ENCODE measurements around the gene UBL3.

Gene UBL3

GRCh38 chr13:29810898-29811297, 39.5 kb downstream of the UBL3 start:
- Histone ChIP-seq H3K36me3 (ENCODE audit: insufficient read depth, low read length) (no peaks in the 10 kb centered on the region), H3K4me1 (ENCODE audit: insufficient read depth, low read length) (no peaks in the 10 kb centered on the region), H3K9me3 (ENCODE audit: control insufficient read depth, insufficient read depth, low read length) (no peaks in the 10 kb centered on the region), H3K9ac (ENCODE audit: low read depth, low read length) (no peak overlapping the region)

DNA sequence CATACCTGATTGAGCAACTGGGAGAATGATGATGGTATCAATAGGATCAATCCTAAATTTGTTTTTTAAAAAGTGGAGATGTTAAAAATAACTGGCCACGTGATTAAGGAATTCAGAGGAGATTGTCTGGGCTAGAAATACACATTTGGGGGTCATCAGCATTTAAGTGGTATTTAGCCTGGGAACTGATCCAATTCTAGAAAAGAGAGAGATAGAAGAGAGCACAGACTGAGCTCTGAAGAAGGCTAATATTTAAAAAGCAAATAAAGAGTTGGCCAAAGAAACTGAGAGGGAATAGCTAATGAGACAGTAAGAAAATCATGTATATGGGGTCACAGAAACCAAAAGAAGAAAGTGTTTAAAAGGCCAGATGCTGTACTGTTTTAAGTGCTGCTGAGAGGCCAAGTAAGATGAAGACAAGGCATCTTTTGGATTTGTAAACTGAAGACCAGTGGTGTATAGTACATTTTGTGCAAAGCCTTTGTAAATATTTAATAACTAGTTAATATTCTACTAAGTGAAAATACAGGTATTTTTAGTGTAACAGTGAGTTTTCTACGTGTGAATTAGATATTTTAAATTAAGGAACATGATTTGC, 40.2 kb downstream of the UBL3 start:
- Histone ChIP-seq H3K9ac (ENCODE audit: low read depth, low read length) (no peak overlapping the region), H3K36me3 (ENCODE audit: insufficient read depth, low read length) (no peaks in the 10 kb centered on the region), H3K4me1 (ENCODE audit: insufficient read depth, low read length) (no peaks in the 10 kb centered on the region), H3K9me3 (ENCODE audit: control insufficient read depth, insufficient read depth, low read length) (no peaks in the 10 kb centered on the region)

DNA sequence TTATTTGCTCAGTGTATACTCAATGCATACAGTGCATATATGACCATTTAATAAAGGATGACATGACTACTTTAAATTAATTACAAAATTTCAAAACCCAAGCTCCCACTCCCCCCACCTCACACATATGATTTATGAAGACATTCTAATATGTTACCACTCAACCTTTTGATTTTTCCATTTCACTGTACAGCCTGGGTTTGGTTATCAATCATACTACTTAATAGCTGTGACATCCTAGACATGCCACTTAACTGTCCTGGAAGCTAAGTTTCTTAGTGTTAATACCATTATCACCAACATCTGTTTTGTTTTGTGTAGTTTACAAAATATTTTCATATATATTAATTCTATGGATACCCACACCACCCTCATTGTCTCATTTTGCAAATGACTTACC, 42.2 kb downstream of the UBL3 start:
- H3K9ac ChIP-seq (ENCODE audit: low read depth, low read length) = no peak overlapping the region

GRCh38 chr13:29805994-29806979, 44.1 kb downstream of the UBL3 start:
- H3K9ac ChIP-seq (ENCODE audit: low read depth, low read length) = no peak overlapping the region
- H3K9me3 ChIP-seq (ENCODE audit: control insufficient read depth, insufficient read depth, low read length) = no peaks in the 10 kb centered on the region
- no peaks in the 10 kb centered on the region for H3K36me3 ChIP-seq (ENCODE audit: insufficient read depth, low read length)
- peaks cover 5% of the 10 kb centered on the region; the same call in 1 of the 2 replicates for H3K4me1 ChIP-seq (ENCODE audit: insufficient read depth, low read length)

More for the DNA sequence above, 42.2 kb downstream of the UBL3 start:
- no peaks in the 10 kb centered on the region for H3K9me3 ChIP-seq (ENCODE audit: control insufficient read depth, insufficient read depth, low read length)
- H3K36me3 ChIP-seq (ENCODE audit: insufficient read depth, low read length) = no peaks in the 10 kb centered on the region
- no peaks in the 10 kb centered on the region for H3K4me1 ChIP-seq (ENCODE audit: insufficient read depth, low read length)

DNA sequence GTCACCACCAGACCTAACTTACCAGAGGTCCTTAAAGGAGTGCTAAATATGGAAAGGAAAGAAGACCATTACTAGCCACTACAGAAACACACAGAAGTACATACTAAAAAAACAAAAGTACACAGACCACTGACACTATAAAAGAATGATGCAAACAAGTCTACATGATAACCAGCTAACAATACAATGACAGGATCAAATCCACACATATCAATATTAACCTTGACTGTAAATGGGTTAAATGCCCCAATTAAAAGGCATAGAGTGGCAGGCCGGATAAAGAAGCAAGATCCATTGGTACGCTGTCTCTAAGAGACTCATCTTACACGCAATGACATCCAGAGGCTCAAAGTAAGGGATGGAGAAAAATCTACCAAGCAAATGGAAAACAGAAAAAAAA, 47.2 kb downstream of the UBL3 start:
- Histone ChIP-seq H3K9me3 (ENCODE audit: control insufficient read depth, insufficient read depth, low read length) (no peaks in the 10 kb centered on the region), H3K36me3 (ENCODE audit: insufficient read depth, low read length) (no peaks in the 10 kb centered on the region), H3K4me1 (ENCODE audit: insufficient read depth, low read length) (peaks cover 13% of the 10 kb centered on the region), H3K9ac (ENCODE audit: low read depth, low read length) (no peak overlapping the region)

GRCh38 chr13:29802621-29803020, 47.8 kb downstream of the UBL3 start:
- Histone ChIP-seq H3K36me3 (ENCODE audit: insufficient read depth, low read length) (no peaks in the 10 kb centered on the region), H3K9me3 (ENCODE audit: control insufficient read depth, insufficient read depth, low read length) (no peaks in the 10 kb centered on the region), H3K9ac (ENCODE audit: low read depth, low read length) (no peak overlapping the region), H3K4me1 (ENCODE audit: insufficient read depth, low read length) (peaks cover 13% of the 10 kb centered on the region)

DNA sequence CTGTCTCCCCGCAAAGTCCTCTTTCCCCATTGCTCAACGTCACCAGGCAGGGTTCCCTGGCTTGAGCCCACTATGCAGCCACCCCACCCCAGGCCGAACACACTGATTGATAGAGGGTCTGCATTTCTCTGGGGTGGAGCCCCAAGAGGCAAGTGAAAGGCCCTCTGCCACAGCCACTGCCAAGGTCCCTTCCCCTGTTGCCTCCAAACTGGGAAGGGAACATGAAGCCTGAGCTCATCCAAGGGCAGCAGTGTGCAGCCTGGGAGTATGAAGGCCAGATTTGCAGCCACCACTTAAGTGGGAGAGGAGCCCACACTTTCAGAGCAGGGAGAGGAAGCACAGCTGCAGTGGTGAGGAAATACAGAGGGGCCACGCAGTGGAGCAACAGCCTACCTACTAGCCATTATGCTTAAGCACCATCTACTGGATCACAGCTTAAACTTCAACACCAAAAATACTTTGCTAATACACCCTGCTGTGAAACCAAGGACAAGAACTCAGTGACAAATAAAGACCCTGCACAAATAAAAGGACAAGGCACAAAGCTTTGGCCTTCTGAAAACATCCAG, 48.6 kb downstream of the UBL3 start:
- Histone ChIP-seq H3K4me1 (ENCODE audit: insufficient read depth, low read length) (peaks cover 13% of the 10 kb centered on the region), H3K36me3 (ENCODE audit: insufficient read depth, low read length) (no peaks in the 10 kb centered on the region), H3K9ac (ENCODE audit: low read depth, low read length) (no peak overlapping the region), H3K9me3 (ENCODE audit: control insufficient read depth, insufficient read depth, low read length) (no peaks in the 10 kb centered on the region)

- no peaks in the 10 kb centered on the region for H3K9me3 ChIP-seq (ENCODE audit: control insufficient read depth, insufficient read depth, low read length)
- H3K4me1 ChIP-seq (ENCODE audit: insufficient read depth, low read length) = peaks cover 13% of the 10 kb centered on the region
- H3K36me3 ChIP-seq (ENCODE audit: insufficient read depth, low read length) = no peaks in the 10 kb centered on the region
- no peak overlapping the region for H3K9ac ChIP-seq (ENCODE audit: low read depth, low read length)
These were observed 49.3 kb downstream of the UBL3 start for GRCh38 chr13:29801102-29801501.

GRCh38 chr13:29800687-29801086, 49.7 kb downstream of the UBL3 start:
- H3K4me1 ChIP-seq (ENCODE audit: insufficient read depth, low read length) = peaks cover 13% of the 10 kb centered on the region
- H3K36me3 ChIP-seq (ENCODE audit: insufficient read depth, low read length) = no peaks in the 10 kb centered on the region
- H3K9ac ChIP-seq (ENCODE audit: low read depth, low read length) = no peak overlapping the region
- H3K9me3 ChIP-seq (ENCODE audit: control insufficient read depth, insufficient read depth, low read length) = no peaks in the 10 kb centered on the region

DNA sequence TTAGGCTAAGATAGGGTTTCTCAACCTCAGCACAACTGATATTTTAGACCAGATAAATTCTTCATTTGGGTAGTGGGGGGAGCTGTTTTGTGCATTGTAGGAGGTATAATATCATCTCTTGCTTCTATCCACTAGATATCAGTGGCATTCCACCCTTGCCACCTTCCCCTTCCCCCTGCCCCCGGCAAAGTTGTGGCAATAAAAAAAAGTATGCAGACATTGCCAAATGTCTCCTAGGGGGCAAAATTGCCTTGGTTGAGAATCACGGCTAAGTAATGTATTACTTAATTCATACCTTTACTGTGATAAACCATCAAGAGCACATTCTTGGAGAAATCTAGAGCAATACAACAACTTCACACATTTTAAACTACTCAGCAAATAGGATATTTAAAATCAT, 51.4 kb downstream of the UBL3 start:
- Histone ChIP-seq H3K9me3 (ENCODE audit: control insufficient read depth, insufficient read depth, low read length) (no peaks in the 10 kb centered on the region), H3K4me1 (ENCODE audit: insufficient read depth, low read length) (peaks cover 13% of the 10 kb centered on the region), H3K36me3 (ENCODE audit: insufficient read depth, low read length) (no peaks in the 10 kb centered on the region), H3K9ac (ENCODE audit: low read depth, low read length) (no peak overlapping the region)

- Histone ChIP-seq H3K4me1 (ENCODE audit: insufficient read depth, low read length) (no peaks in the 10 kb centered on the region), H3K9me3 (ENCODE audit: control insufficient read depth, insufficient read depth, low read length) (no peaks in the 10 kb centered on the region), H3K36me3 (ENCODE audit: insufficient read depth, low read length) (no peaks in the 10 kb centered on the region)
These were observed 58.2 kb downstream of the UBL3 start for GRCh38 chr13:29791997-29792780.

GRCh38 chr13:29791508-29791907, 58.9 kb downstream of the UBL3 start:
- Histone ChIP-seq H3K9ac (ENCODE audit: low read depth, low read length) (no peak overlapping the region), H3K36me3 (ENCODE audit: insufficient read depth, low read length) (no peaks in the 10 kb centered on the region)

More at GRCh38 chr13:29791997-29792780, 58.2 kb downstream of the UBL3 start:
- H3K9ac ChIP-seq (ENCODE audit: low read depth, low read length) = no peak overlapping the region

GRCh38 chr13:29786698-29787097, 63.7 kb downstream of the UBL3 start:
- Histone ChIP-seq H3K9ac (ENCODE audit: low read depth, low read length) (no peak overlapping the region), H3K4me1 (ENCODE audit: insufficient read depth, low read length) (no peaks in the 10 kb centered on the region), H3K36me3 (ENCODE audit: insufficient read depth, low read length) (no peaks in the 10 kb centered on the region), H3K9me3 (ENCODE audit: control insufficient read depth, insufficient read depth, low read length) (no peaks in the 10 kb centered on the region)

More at GRCh38 chr13:29791508-29791907, 58.9 kb downstream of the UBL3 start:
- H3K4me1 ChIP-seq (ENCODE audit: insufficient read depth, low read length) = no peaks in the 10 kb centered on the region
- H3K9me3 ChIP-seq (ENCODE audit: control insufficient read depth, insufficient read depth, low read length) = no peaks in the 10 kb centered on the region

DNA sequence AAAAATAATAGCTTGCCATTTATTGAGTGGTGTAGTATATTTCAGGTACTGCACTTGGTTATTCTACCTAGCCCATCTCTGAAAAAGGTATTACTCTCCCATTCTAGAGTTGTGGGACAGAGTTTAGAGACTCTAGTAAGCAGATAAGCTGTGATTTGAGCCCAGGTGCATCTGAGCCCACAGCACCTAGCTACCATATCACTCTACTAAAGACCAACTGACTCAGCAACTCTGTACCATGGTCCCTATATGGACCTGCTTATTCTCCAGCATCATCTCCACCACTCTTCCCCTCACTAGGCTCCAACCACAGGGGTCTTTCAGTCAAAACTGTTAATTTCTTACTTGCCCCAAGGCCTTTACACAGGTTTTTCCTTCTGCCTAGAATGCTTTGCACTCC, 64.4 kb downstream of the UBL3 start:
- Histone ChIP-seq H3K36me3 (ENCODE audit: insufficient read depth, low read length) (no peaks in the 10 kb centered on the region), H3K4me1 (ENCODE audit: insufficient read depth, low read length) (no peaks in the 10 kb centered on the region), H3K9ac (ENCODE audit: low read depth, low read length) (no peak overlapping the region), H3K9me3 (ENCODE audit: control insufficient read depth, insufficient read depth, low read length) (no peaks in the 10 kb centered on the region)
